Parathyroid adenoma (tissue), 2 donors: ENCODE data around the gene RADIL.

ENCODE experiments used
- H2AFZ ChIP-seq: fragments of 300-600 bp; sonication (generic); one replicate; pipeline ENCODE4 v1.7.0; 2017; ENCODE audit warnings: antibody characterized with exemption, mild to moderate bottlenecking
- H3K27ac ChIP-seq: fragments of 300-600 bp; sonication (generic); one replicate; pipeline ENCODE4 v1.7.0; 2017
- H3K27me3 ChIP-seq: fragments of 300-600 bp; sonication (generic); one replicate; pipeline ENCODE4 v1.7.0; 2017; ENCODE audit warnings: low read length; ENCODE audit not compliant: control insufficient read depth, insufficient read depth
- H3K36me3 ChIP-seq: fragments of 300-600 bp; sonication (generic); one replicate; pipeline ENCODE4 v1.7.0; 2017; ENCODE audit warnings: low read length; ENCODE audit not compliant: control insufficient read depth, insufficient read depth
- H3K4me1 ChIP-seq: fragments of 300-600 bp; sonication (generic); one replicate; pipeline ENCODE4 v1.7.0; 2017; ENCODE audit warnings: control low read depth
- H3K4me2 ChIP-seq: fragments of 300-600 bp; sonication (generic); one replicate; pipeline ENCODE4 v1.7.0; 2017; ENCODE audit warnings: low read length
- H3K4me3 ChIP-seq: fragments of 300-600 bp; sonication (generic); one replicate; pipeline ENCODE4 v1.7.0; 2017; ENCODE audit warnings: low read depth, low read length
- H3K79me2 ChIP-seq: fragments of 300-600 bp; sonication (generic); one replicate; pipeline ENCODE4 v1.7.0; 2017; ENCODE audit warnings: control low read depth
- H3K9ac ChIP-seq: fragments of 300-600 bp; sonication (generic); one replicate; pipeline ENCODE4 v1.7.0; 2017; ENCODE audit warnings: mild to moderate bottlenecking
- H3K9me3 ChIP-seq: fragments of 300-600 bp; sonication (generic); one replicate; pipeline ENCODE4 v1.7.0; 2017; ENCODE audit warnings: low read length; ENCODE audit not compliant: control insufficient read depth
- CTCF ChIP-seq: fragments of 300-600 bp; sonication (generic); IDR thresholded peaks from one replicate; pipeline ENCODE4 v1.7.0; 2017; ENCODE audit warnings: antibody characterized with exemption, mild to moderate bottlenecking
- donor health status: primary hyperparathyroidism.

Gene RADIL

GRCh38 chr7:4815121-4815520 is 68.4 kb downstream of the RADIL start:
- Histone ChIP-seq H3K9ac (no peak overlapping the region), H3K4me1 (no peaks in the 10 kb centered on the region), H3K27me3 (no peaks in the 10 kb centered on the region), H3K36me3 (no peaks in the 10 kb centered on the region), H3K9me3 (no peaks in the 10 kb centered on the region), H3K27ac (no peak overlapping the region), H3K4me3 (no peak overlapping the region), H3K79me2 (no peaks in the 10 kb centered on the region), H3K4me2 (no peak overlapping the region), H2AFZ (no peak overlapping the region)
- no peak for TF ChIP-seq CTCF

GRCh38 chr7:4814433-4814832 is 69.1 kb downstream of the RADIL start:
- no peaks in the 10 kb centered on the region for H3K9me3 ChIP-seq
- no peak for TF ChIP-seq CTCF
- no peak overlapping the region for H3K4me3 ChIP-seq
- H3K79me2 ChIP-seq: no peaks in the 10 kb centered on the region
- no peak overlapping the region for H3K4me2 ChIP-seq
- H3K27ac ChIP-seq: no peak overlapping the region
- no peak overlapping the region for H3K9ac ChIP-seq
- no peaks in the 10 kb centered on the region for H3K4me1 ChIP-seq
- no peaks in the 10 kb centered on the region for H3K36me3 ChIP-seq
- no peak overlapping the region for H2AFZ ChIP-seq
- H3K27me3 ChIP-seq: no peaks in the 10 kb centered on the region

GRCh38 chr7:4809666-4810065 is 73.8 kb downstream of the RADIL start:
- H3K4me1 ChIP-seq: no peaks in the 10 kb centered on the region
- H3K36me3 ChIP-seq: no peaks in the 10 kb centered on the region
- no peak overlapping the region for H3K4me3 ChIP-seq
- H3K27ac ChIP-seq: no peak overlapping the region
- TF ChIP-seq CTCF: no peak
- H3K79me2 ChIP-seq: no peaks in the 10 kb centered on the region
- H2AFZ ChIP-seq: no peak overlapping the region
- no peak overlapping the region for H3K4me2 ChIP-seq
- H3K9ac ChIP-seq: no peak overlapping the region
- H3K27me3 ChIP-seq: no peaks in the 10 kb centered on the region
- no peaks in the 10 kb centered on the region for H3K9me3 ChIP-seq

GRCh38 chr7:4809091-4809591 is 74.4 kb downstream of the RADIL start:
- no peak overlapping the region for H3K4me3 ChIP-seq
- no peak overlapping the region for H3K27ac ChIP-seq
- no peaks in the 10 kb centered on the region for H3K9me3 ChIP-seq
- no peak overlapping the region for H2AFZ ChIP-seq
- H3K79me2 ChIP-seq: no peaks in the 10 kb centered on the region
- no peak for TF ChIP-seq CTCF
- H3K36me3 ChIP-seq: no peaks in the 10 kb centered on the region
- H3K4me2 ChIP-seq: no peak overlapping the region
- no peak overlapping the region for H3K9ac ChIP-seq
- no peaks in the 10 kb centered on the region for H3K27me3 ChIP-seq
- no peaks in the 10 kb centered on the region for H3K4me1 ChIP-seq

GRCh38 chr7:4808565-4808964 is 75.0 kb downstream of the RADIL start:
- no peaks in the 10 kb centered on the region for H3K27me3 ChIP-seq
- no peak overlapping the region for H3K27ac ChIP-seq
- H3K4me1 ChIP-seq: no peaks in the 10 kb centered on the region
- H3K4me3 ChIP-seq: no peak overlapping the region
- no peaks in the 10 kb centered on the region for H3K36me3 ChIP-seq
- H3K9ac ChIP-seq: no peak overlapping the region
- H2AFZ ChIP-seq: no peak overlapping the region
- H3K4me2 ChIP-seq: no peak overlapping the region
- H3K9me3 ChIP-seq: no peaks in the 10 kb centered on the region
- H3K79me2 ChIP-seq: no peaks in the 10 kb centered on the region
- TF ChIP-seq CTCF: no peak
